ENCODE results near the gene TLR10.
"Not testable (repeated sequence)": the region's sequence is repeated elsewhere in the genome, so short reads cannot be mapped to it uniquely, and the experiment has no call there.

Gene TLR10

GRCh38 chr4:38783109-38783460 lies 295 bp upstream of the TLR10 start:
- no peak overlapping the region for H3K4me2 ChIP-seq (ENCODE audit: low read depth, low read length)
- TF ChIP-seq EZH2 (optimal IDR thresholded peaks at IDR 0.05; ENCODE audit: low read depth, low read length) = no peak
- TF ChIP-seq, protein P1, sequence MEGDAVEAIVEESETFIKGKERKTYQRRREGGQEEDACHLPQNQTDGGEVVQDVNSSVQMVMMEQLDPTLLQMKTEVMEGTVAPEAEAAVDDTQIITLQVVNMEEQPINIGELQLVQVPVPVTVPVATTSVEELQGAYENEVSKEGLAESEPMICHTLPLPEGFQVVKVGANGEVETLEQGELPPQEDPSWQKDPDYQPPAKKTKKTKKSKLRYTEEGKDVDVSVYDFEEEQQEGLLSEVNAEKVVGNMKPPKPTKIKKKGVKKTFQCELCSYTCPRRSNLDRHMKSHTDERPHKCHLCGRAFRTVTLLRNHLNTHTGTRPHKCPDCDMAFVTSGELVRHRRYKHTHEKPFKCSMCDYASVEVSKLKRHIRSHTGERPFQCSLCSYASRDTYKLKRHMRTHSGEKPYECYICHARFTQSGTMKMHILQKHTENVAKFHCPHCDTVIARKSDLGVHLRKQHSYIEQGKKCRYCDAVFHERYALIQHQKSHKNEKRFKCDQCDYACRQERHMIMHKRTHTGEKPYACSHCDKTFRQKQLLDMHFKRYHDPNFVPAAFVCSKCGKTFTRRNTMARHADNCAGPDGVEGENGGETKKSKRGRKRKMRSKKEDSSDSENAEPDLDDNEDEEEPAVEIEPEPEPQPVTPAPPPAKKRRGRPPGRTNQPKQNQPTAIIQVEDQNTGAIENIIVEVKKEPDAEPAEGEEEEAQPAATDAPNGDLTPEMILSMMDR (IDR thresholded peaks at IDR 0.05; ENCODE audit: low read length) = no peak
- TF ChIP-seq EZH2phosphoT487 (IDR thresholded peaks at IDR 0.05; ENCODE audit: low read length) = no peak
- H3K36me3 ChIP-seq (replicated peaks; ENCODE audit: insufficient read depth, low read length) = no peaks in the 10 kb centered on the region
- DNase-seq = no peak
- H3K9me2 ChIP-seq (replicated peaks; ENCODE audit: insufficient read depth, low read length) = no peaks in the 10 kb centered on the region
- no peak overlapping the region for H2AFZ ChIP-seq (ENCODE audit: low read length)
- H3K79me2 ChIP-seq (ENCODE audit: low read length) = no peaks in the 10 kb centered on the region
- H3K27ac ChIP-seq (ENCODE audit: low read length) = no peak overlapping the region
- H3K27me3 ChIP-seq (replicated peaks; ENCODE audit: insufficient read depth, low read length) = no peaks in the 10 kb centered on the region
- H3K4me3 ChIP-seq (ENCODE audit: low read length) = no peak overlapping the region
- no peaks in the 10 kb centered on the region for H3K9me3 ChIP-seq (replicated peaks; ENCODE audit: insufficient read depth, low read length)
- no peak overlapping the region for H3K9ac ChIP-seq (ENCODE audit: low read length)
- H4K20me1 ChIP-seq (ENCODE audit: insufficient read depth, low read length) = no peaks in the 10 kb centered on the region
- no peaks in the 10 kb centered on the region for H3F3A ChIP-seq (ENCODE audit: insufficient read depth, low read length)
- no peaks in the 10 kb centered on the region for H3K4me1 ChIP-seq (ENCODE audit: low read length)

- H4K20me1 ChIP-seq (ENCODE audit: insufficient read depth, low read length) = no peaks in the 10 kb centered on the region
- H3K9me3 ChIP-seq (replicated peaks; ENCODE audit: insufficient read depth, low read length) = no peaks in the 10 kb centered on the region
- no peaks in the 10 kb centered on the region for H3K4me1 ChIP-seq (ENCODE audit: low read length)
- H3K79me2 ChIP-seq (ENCODE audit: low read length) = no peaks in the 10 kb centered on the region
- H3K27ac ChIP-seq (ENCODE audit: low read length) = no peak overlapping the region
- no peak overlapping the region for H3K9ac ChIP-seq (ENCODE audit: low read length)
- DNase-seq = no peak
- no peak overlapping the region for H3K4me3 ChIP-seq (ENCODE audit: low read length)
- H3K36me3 ChIP-seq (replicated peaks; ENCODE audit: insufficient read depth, low read length) = no peaks in the 10 kb centered on the region
- no peaks in the 10 kb centered on the region for H3K27me3 ChIP-seq (replicated peaks; ENCODE audit: insufficient read depth, low read length)
- no peak for TF ChIP-seq EZH2phosphoT487 (IDR thresholded peaks at IDR 0.05; ENCODE audit: low read length)
- no peaks in the 10 kb centered on the region for H3F3A ChIP-seq (ENCODE audit: insufficient read depth, low read length)
- H2AFZ ChIP-seq (ENCODE audit: low read length) = no peak overlapping the region
- no peaks in the 10 kb centered on the region for H3K9me2 ChIP-seq (replicated peaks; ENCODE audit: insufficient read depth, low read length)
- H3K4me2 ChIP-seq (ENCODE audit: low read depth, low read length) = no peak overlapping the region
Measured at GRCh38 chr4:38781854-38782261, 932 bp downstream of the TLR10 start.

DNA sequence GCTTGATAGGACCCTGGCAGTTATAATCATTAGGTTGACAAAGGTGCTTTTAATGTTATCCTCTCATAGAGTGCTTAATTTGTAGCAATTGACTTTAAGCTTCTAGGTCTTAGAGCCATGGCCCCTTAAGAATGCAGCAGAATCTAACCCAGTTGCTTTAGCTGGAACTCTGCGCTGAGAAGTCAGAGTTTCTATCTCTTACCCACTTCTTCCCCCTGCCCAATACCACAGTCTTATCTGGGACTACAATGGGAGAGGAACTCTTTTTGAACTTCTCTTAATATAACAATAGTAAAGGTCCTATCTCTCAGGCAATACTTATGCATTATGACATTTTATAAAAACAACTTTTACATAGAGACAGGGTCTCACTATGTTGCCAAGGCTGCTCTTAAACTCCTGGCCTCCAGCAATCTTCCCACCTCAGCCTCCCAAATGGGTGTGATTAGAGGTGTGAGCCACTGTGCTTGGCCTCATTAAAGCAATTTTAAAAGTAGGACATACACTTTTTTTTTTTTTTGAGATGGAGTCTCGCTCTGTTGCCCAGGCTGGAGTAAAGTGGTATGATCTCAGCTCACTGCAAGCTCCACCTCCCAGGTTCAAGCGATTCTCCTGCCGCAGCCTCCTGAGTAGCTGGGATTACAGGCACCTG lies 1.8 kb downstream of the TLR10 start:
- Histone ChIP-seq H3K27ac (ENCODE audit: low read length) (no peak overlapping the region), H3K4me1 (ENCODE audit: low read length) (no peaks in the 10 kb centered on the region), H3K4me2 (ENCODE audit: low read depth, low read length) (no peak overlapping the region), H2AFZ (ENCODE audit: low read length) (no peak overlapping the region), H3K4me3 (ENCODE audit: low read length) (no peak overlapping the region), H3K27me3 (replicated peaks; ENCODE audit: insufficient read depth, low read length) (no peaks in the 10 kb centered on the region), H3K9me2 (replicated peaks; ENCODE audit: insufficient read depth, low read length) (no peaks in the 10 kb centered on the region), H3K79me2 (ENCODE audit: low read length) (no peaks in the 10 kb centered on the region), H3K9ac (ENCODE audit: low read length) (no peak overlapping the region), H4K20me1 (ENCODE audit: insufficient read depth, low read length) (no peaks in the 10 kb centered on the region), H3F3A (ENCODE audit: insufficient read depth, low read length) (no peaks in the 10 kb centered on the region), H3K36me3 (replicated peaks; ENCODE audit: insufficient read depth, low read length) (no peaks in the 10 kb centered on the region), H3K9me3 (replicated peaks; ENCODE audit: insufficient read depth, low read length) (no peaks in the 10 kb centered on the region)
- TF ChIP-seq, protein P1 (IDR thresholded peaks at IDR 0.05; ENCODE audit: low read length) = no peak
- TF ChIP-seq EZH2 (optimal IDR thresholded peaks at IDR 0.05; ENCODE audit: low read depth, low read length) (no peak), EZH2phosphoT487 (IDR thresholded peaks at IDR 0.05; ENCODE audit: low read length) (no peak)
- DNase-seq = no peak

DNA sequence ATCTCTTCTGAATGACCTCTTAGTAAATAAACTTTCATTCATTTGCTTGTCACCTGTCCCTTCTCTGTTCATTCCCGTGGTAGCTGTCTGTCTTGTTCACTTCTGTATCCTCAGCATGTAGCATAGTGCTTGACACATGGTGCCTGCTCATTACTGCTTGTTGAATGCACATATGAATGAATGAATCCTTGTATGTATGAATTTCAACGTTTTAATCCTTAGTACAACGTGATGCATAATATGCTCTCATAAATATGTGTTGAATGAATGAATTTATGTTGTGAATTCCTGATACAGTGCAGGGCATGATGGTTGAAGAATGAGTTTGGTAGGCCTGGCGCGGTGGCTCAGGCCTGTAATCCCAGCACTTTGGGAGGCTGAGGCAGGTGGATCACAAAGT lies 3.0 kb downstream of the TLR10 start:
- H3F3A ChIP-seq (ENCODE audit: insufficient read depth, low read length) = no peaks in the 10 kb centered on the region
- H3K79me2 ChIP-seq (ENCODE audit: low read length) = no peaks in the 10 kb centered on the region
- no peaks in the 10 kb centered on the region for H3K9me3 ChIP-seq (replicated peaks; ENCODE audit: insufficient read depth, low read length)
- H2AFZ ChIP-seq (ENCODE audit: low read length) = no peak overlapping the region
- no peaks in the 10 kb centered on the region for H3K9me2 ChIP-seq (replicated peaks; ENCODE audit: insufficient read depth, low read length)
- H3K27me3 ChIP-seq (replicated peaks; ENCODE audit: insufficient read depth, low read length) = no peaks in the 10 kb centered on the region
- no peak overlapping the region for H3K4me3 ChIP-seq (ENCODE audit: low read length)
- H3K4me2 ChIP-seq (ENCODE audit: low read depth, low read length) = no peak overlapping the region
- no peak overlapping the region for H3K27ac ChIP-seq (ENCODE audit: low read length)
- TF ChIP-seq EZH2 (optimal IDR thresholded peaks at IDR 0.05; ENCODE audit: low read depth, low read length) (no peak), EZH2phosphoT487 (IDR thresholded peaks at IDR 0.05; ENCODE audit: low read length) (no peak)
- TF ChIP-seq, protein P1 (IDR thresholded peaks at IDR 0.05; ENCODE audit: low read length) = no peak
- no peak overlapping the region for H3K9ac ChIP-seq (ENCODE audit: low read length)
- H3K4me1 ChIP-seq (ENCODE audit: low read length) = no peaks in the 10 kb centered on the region
- H3K36me3 ChIP-seq (replicated peaks; ENCODE audit: insufficient read depth, low read length) = no peaks in the 10 kb centered on the region
- H4K20me1 ChIP-seq (ENCODE audit: insufficient read depth, low read length) = no peaks in the 10 kb centered on the region
- DNase-seq = no peak

GRCh38 chr4:38777925-38778324 lies 4.9 kb downstream of the TLR10 start:
- H3K4me3 ChIP-seq (ENCODE audit: low read length); H3K9ac ChIP-seq (ENCODE audit: low read length); H3K27me3 ChIP-seq (replicated peaks; ENCODE audit: insufficient read depth, low read length); DNase-seq; H3K9me3 ChIP-seq (replicated peaks; ENCODE audit: insufficient read depth, low read length); H3F3A ChIP-seq (ENCODE audit: insufficient read depth, low read length); H4K20me1 ChIP-seq (ENCODE audit: insufficient read depth, low read length); H3K27ac ChIP-seq (ENCODE audit: low read length); H3K4me1 ChIP-seq (ENCODE audit: low read length); H3K9me2 ChIP-seq (replicated peaks; ENCODE audit: insufficient read depth, low read length); H3K79me2 ChIP-seq (ENCODE audit: low read length); H2AFZ ChIP-seq (ENCODE audit: low read length); H3K4me2 ChIP-seq (ENCODE audit: low read depth, low read length); H3K36me3 ChIP-seq (replicated peaks; ENCODE audit: insufficient read depth, low read length): not testable (repeated sequence)
